ENCODE measurements around the gene FBLN2. TPM values are rescaled to one million over a fixed set of nuclear protein-coding genes. Genes with fewer than 3 reads are reported as not detected.
"Not testable (repeated sequence)": the region's sequence is repeated elsewhere in the genome, so short reads cannot be mapped to it uniquely, and the experiment has no call there.

FBLN2 gene
- total RNA-seq, 1 donor from 2014 or later, result 5.3 TPM

DNA sequence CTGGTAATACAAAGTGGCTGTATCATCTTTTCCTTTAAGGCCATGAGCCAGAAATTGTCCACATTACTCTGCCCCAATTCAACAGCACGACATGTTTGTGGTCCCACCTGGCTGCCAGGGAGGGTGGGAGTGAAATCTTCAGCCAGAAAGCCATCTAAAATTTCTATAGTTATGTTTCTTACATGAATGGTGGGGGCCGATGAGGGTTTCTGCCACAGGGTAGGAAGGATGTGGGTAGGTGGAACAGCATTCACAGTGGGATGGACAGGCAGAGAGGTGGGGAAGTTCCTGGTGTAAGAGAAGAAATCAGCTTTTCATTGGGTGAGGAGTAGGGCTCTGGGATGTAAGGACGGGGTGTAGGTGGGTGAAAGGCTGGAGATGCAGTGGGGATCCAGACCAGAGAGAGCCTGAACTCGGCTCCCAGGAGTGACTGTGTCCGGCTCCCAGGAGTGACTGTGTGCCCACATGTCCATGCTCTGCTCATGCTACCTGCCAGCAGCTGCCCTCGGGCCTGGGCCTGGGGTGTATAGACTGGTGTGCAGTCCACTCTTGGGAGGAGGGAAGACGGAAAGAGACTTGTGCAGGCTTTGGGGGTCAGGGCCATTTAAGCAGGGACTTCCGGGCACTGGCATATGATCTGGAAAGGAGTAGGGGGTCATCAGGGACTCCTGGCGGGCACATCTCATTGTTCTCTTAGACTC, 3.8 kb upstream of the FBLN2 start:
- FAIRE-seq (no peak), DNase-seq (ENCODE audit: low spot score in 2 of 2) (no peak)

DNA sequence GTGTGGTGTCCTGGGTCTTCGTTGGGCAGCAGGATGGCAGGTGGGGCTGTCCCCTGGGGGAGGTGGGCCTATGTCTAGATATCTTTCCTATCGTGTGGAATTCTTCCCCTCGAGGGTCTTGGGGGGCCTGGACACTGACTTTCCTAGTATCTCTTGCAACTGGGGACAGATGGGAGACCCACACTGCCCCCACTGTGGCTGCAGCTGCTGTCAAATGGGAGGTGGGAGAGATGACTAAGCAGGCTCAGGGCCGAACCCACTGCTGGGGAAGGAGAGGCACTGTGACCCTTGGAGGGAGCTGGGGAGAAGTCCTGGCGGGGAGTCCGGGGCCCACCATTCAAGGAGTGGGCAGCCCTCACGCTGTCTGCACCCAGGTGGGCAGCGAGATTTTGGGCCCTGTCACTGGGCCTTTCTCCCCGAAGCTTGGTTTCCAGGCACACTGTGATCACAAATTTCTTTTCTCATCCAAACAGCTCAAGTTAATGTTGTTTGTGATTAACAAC, 2.9 kb upstream of the FBLN2 start:
- FAIRE-seq (no peak), DNase-seq (ENCODE audit: low spot score in 2 of 2) (no peak)

DNA sequence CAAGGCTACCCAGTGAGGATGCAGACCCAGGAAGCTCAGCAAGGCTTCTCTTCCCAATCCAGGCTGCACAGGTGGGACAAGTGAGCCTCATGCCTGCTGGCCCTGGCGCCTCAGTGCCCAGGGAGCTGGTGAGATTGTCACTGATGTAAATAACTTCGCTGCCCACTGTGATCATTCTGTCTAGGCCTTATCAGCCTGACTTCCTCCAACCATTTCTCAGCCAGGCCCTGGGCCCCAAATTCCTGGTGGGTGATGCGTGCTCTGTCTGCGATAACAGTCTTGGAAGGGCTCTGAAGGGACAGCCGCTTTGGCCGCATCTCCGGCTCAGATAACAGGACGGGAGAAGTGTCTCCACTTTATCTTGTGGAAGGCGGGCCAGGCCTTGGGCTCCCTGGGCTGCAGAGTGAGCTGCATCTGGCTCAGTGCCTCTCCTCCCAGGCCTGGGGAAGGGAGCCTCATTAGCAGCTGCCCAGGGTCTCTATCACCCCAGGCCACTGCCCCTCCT, 2.2 kb upstream of the FBLN2 start:
- no peak for DNase-seq (ENCODE audit: low spot score in 2 of 2)
- FAIRE-seq, result no peak

DNA sequence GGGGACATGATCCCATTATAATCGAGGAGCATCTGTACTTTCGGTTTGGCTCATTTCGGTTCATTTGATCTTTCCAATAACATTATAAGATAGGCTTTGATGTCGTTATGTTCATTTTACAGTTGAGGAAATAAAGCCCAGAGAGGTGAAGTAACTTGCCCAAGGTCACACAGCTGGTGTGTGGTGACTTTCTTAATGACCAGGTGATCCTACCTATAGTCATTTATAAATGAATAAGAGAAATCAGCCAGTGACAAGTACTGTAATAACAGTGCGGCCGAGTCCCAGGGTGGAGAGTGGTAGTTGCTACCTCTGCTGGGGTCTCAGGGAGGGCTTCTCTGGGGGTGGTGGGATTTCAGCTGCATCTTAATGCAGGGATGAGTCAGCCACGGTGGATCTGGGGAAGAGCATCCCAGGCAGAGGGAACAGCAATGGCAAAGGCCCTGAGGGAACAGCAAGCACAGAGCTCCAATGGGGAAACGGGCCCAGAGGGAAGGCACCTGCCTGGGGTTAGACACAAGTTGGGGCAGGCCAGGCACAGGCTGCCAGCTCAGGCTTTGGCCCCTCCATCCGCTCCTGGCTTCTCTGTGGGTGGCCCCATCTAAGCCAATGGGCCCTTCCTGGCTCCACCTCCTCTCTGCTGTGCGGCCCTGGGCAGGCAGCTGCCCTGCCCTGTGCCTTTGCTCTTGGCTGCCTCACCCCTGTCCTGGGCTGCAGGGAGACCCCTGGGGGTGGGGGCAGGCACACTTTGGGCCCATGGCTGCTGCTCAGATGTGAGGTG, 1.1 kb upstream of the FBLN2 start:
- DNase-seq (ENCODE audit: low spot score in 2 of 2), result no peak

DNA sequence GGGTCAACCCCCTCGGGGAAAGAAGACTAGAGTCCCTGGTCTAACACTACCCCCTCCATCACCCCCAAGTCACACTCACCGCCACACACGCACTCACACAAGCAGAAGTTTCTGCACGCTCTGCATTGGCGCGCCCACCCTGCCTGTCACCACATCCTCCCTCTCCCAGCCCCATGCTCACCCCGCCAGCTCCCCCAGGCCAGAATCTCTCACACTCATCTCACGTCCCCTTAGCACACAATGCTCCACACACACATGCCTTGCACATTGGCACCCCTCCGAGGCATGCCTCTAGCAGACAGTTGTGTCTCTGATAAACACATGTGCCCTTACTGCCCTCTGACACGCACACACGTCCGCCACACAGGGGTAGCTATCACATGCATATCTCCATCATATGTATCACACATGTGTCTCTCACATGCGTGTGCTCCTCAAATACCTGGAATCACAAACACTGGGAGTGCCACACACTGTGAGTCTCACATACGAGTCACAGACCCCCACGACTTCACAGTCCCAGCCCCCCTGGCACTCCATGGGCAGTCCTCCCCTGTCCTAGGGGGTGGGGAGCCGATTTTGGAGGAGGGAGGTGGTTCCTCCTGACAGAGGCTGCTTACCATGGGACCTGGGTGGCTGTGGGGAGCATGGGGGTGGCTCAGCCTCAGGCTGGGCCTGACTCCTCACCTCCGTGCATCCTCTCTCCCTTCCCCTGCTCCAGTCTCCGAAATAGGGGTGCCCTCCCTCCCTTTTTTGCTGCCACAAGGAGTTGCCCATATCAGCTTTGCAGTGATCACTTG, 898 bp downstream of the FBLN2 start:
- FAIRE-seq (no peak), DNase-seq (ENCODE audit: low spot score in 2 of 2) (no peak)

More for the DNA sequence above, 1.1 kb upstream of the FBLN2 start:
- no peak for FAIRE-seq

DNA sequence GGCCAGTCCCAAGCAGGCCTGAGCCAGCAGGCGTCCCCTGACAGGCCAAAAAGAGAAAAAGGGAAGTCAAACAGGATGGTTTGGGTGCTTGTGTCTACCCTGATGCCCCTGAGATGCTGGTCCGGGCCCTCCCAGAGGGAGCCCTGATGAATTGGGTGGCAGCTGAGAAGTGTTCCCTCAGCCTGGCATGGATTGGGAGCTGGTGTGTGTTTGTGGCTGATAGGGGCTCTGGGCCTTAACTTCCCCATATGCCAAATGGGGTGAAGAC, 1.4 kb downstream of the FBLN2 start:
- FAIRE-seq (no peak), DNase-seq (ENCODE audit: low spot score in 2 of 2) (no peak)

DNA sequence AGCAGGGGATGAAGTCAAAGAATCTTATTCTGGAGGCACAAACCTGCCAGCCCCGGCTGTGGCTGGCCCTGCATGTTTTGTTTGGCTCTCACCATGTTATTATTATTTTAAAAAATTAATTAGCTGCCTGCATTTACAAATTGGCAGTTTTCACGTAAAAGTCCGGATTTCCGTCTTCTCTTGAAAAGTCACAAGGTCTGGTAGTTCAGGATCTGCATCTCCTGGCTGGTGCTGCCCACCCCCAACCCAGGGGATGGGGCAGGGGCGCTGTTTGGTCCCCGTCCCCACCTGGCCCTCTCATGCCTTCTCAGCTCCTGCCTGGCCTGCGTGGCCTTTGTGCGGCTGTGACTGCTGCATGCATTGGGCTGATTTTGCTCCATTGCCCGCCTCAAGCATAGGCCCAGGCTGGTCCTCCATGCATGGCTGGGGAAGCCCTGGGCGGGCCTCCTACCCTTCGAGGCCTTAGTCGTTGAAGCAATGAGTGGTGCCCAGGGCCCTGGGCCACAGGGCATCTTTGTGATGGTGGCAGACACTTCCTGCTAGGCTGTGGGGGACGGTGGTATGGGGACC, 2.0 kb downstream of the FBLN2 start:
- DNase-seq (ENCODE audit: low spot score in 2 of 2) (no peak), FAIRE-seq (no peak)

DNA sequence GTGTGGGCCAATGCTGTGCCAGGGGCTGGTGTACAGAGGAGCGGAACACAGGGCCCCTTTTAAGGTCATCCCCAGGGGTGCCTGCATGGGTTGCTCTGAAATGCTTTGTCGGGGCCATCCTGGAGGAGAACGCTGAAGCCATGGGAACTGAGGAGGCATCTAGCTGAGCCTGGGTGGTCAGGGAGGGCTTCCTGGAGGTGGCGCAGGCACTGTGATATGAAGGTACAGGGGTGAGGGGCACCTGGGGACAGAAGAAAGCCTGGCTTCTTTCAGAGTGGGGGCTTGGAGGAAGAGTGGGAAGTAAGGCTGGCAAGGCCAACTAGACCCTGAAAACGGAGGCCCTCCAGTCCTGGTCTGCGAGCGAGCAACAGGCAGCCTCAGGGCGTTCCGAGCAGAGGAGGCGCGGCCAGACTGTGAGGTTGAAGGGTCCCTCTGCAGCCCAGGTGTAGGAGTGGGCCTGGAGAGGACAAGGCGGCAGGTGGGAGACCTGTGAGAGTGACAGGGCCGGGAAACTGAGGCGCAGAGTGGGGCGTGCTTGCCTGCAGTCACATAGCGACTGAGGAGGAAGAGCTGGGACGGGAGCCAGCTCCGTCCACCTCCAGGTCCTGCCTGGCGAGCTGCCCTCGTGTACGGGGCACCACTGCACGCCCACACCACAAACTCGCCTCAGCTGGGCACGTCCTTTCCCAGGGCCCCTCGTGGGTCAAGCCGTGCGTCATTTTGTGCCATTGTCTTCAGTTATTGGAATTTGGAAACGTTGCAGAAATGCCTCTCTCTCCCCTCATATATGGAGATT, 4.1 kb downstream of the FBLN2 start:
- no peak for DNase-seq (ENCODE audit: low spot score in 2 of 2)
- FAIRE-seq, result no peak

DNA sequence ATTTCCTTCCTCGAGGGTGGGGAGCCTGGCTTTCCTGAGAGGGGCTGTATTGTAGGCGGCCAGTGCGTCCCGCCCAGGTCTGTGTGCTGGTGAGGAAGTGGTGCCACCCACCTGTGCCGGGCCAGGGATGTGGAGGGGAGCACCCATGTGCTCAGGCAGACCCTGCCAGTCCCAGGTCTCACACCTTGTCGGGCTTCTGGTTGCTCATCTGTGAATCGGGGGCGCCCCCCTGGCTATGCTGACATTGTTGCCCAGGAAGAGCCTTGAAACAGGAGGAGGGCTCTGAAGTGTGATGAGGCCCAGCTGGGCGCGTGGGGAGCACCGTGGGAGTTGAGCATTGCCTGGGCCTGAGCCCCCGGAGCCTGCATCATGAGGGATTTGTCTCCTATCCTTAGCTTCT, 4.8 kb downstream of the FBLN2 start:
- DNase-seq (ENCODE audit: low spot score in 2 of 2), result no peak
- no peak for FAIRE-seq

DNA sequence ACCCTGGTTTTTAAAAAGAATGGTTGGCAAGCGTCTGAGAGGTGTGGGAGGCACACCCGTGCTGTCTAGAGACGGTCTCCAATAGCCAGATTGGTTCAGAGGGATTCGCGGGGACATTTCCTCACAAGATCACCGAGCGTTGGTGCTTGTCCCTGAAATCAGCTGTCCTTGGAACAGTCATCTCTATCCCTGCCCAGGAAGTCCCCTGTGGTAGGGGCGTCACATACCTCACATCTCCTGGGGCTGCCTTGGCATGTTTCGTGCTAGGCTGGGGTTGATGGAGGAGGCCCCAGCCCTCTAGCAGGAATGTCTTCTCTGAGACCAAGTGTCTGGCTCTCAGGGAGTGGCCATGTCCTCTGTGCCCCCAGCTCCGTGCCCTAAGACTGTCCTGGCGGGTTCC, 6.8 kb downstream of the FBLN2 start:
- FAIRE-seq (no peak), DNase-seq (ENCODE audit: low spot score in 2 of 2) (no peak)

DNA sequence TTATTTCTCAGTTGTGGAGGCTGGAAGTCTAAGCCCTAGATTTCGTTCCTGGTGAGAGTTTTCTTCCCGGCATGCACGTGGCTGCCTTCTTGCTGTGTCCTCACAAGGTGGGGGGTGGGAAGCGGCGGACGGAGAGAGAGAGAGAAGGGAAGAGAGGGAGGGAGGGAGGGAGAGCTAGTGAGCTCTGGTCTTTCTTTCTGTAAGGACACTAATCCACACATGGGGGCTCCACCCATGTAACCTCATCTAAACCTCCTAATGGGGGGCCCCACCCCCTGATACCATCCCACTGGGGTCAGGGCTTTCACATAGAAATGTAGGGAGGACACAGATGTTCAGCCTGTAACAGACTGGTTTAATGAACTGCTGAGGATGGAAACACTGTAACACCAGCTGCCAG, 7.3 kb downstream of the FBLN2 start:
- FAIRE-seq, result no peak
- DNase-seq (ENCODE audit: low spot score in 2 of 2), result no peak

DNA sequence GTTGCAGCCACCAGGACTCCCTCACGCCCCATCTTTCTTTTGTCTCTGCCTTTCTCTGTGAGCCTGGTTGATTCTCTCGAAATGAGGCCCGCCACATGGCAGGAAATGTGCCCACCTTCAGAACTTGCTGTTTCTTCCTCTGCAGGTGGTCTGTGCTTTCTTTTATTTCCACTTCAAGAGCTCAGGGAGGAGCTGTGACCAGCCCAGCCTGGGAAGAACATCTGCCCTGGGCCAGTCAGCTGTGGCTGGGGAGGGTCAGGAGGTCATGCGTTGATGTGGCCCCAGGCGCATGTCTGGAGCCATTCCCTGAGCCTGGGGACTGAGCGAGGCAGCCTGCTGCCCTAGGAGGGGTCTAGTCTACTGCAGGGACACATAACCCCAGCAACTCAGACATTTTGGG, 8.0 kb downstream of the FBLN2 start:
- DNase-seq (ENCODE audit: low spot score in 2 of 2), result no peak
- no peak for FAIRE-seq

DNA sequence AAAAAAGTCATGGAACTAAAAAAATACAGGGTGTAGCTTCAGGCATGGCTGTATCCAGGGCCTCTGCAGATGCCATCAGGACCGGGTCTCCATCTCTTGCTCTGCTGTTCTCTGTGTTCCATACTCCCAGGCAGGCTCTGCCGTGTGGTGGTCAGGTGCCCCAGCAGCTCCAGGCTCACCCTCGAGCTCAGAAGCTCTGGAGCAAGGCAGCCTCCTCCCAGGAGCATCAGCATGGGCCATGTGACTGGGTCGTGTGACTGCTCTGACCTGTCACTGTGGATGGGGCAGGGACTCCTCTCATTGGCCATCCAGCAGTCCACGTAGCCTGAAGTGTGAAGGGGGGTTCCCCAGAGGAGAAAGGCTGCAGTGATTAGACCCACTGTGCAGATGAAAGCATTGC, 8.5 kb downstream of the FBLN2 start:
- DNase-seq (ENCODE audit: low spot score in 2 of 2) (no peak), FAIRE-seq (no peak)

DNA sequence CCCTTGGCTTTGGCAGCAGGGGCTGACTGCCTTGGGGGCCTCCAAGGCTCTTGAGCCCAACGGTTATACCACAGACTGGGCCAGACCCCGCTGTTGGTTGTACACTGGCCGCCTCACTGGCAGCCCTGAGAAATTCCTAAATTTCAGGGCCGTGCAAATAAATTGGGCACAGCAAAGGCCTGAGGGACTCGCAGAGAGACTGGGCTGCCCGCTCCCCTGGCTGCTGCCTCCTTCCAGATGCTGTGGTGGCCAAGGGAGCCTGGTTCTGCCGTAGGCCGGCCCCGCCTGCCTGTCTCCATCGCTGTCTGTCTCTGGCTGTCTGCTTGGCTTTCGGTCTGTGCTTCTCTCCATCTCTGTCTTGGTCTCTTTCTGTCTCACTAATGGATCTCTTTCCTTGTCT, 9.0 kb downstream of the FBLN2 start:
- FAIRE-seq (no peak), DNase-seq (ENCODE audit: low spot score in 2 of 2) (no peak)

DNA sequence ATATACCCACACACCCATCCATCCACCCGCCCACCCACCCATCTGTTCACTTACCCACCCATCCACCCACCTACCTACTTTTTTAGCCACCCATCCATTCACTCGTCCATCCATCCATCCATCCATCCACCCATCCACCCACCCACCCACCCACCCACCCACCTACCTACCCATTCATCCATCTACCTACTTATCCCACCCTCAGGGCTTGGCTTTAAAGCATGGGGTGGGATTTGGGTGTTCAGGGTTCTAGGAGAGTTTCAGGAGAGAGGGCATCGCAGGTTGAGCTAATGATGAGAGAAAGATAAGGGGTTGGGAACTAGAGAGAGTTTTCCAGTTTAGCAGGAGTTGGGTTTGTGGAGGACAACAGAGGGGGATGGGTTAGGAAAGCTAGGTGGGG, 9.7 kb downstream of the FBLN2 start:
- no peak for DNase-seq (ENCODE audit: low spot score in 2 of 2)
- no peak for FAIRE-seq

DNA sequence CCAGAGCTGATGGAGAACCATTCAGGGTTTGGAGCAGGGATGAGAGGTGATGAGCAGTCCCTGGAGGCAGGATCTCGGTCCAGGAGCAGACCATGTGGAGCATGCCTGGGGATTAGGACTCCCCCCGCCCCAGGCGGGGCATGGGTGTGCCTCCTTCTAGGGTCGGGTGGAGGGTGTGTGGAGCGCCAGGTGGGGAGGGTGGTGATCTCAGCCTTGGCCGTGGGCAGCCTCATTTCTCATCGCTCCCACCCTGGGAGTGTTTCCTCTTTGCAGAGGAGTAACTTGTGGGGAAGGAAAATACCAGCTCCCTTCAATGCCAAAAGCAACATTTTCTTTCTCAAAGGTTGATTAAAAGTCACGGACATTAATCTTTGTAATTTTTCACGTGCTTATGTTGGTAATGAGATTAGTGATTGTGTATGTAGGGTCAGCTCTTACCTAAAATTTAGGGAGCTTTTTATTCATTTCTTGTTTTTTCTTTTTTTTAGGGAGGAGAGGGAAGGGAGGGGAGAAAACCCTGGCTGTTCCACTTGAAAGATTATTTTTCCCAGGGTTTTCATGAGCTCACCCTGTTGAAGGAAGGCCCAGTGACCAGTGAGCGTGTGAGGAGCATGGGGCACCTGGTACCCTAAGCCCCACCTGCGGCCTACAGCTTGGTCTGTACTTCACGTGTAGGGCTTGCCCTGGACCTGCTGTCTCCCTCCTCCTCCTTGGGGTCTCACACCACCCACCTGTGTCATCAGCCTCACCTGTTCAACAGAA, 11.0 kb downstream of the FBLN2 start:
- FAIRE-seq (no peak), DNase-seq (ENCODE audit: low spot score in 2 of 2) (no peak)

DNA sequence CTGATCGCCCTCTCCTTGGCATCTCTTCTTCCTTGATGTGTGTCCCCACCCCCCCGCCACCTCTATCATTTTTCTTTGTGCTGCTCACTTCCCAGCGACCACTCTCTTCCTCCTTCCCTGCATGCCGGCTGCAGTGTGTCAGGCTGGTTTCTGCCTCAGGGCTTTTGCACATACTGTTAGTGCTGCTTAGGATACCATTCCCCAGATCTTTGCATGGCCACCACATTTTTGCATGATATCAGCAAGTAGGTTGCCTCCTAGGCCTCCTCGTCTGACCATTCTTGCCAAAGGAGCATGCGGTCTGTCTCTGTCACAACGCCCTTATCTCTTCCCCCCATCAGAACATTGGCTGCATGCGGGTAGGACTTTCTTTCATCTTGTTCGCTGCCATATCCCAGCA, 12.5 kb downstream of the FBLN2 start:
- FAIRE-seq (no peak), DNase-seq (ENCODE audit: low spot score in 2 of 2) (no peak)

DNA sequence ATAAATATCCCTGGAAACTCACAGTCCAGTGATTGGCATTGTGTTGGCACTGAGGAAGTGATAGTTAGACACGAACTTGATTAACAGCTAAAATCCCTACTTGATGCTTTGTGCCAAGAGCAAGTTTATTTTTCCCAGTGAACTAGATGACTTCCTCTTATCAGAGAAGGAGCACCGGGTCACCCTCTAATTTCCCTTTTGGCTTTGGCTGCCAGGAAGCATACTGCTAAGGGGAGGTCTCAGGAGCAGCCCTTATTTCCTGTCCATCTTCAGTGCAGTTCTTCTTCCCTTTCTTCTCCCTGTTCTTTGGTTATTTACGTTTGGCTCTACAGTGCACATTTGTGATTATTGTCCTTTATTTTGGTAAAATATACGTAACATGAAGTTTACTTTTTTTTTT, 13.0 kb downstream of the FBLN2 start:
- no peak for DNase-seq (ENCODE audit: low spot score in 2 of 2)
- FAIRE-seq, result no peak

DNA sequence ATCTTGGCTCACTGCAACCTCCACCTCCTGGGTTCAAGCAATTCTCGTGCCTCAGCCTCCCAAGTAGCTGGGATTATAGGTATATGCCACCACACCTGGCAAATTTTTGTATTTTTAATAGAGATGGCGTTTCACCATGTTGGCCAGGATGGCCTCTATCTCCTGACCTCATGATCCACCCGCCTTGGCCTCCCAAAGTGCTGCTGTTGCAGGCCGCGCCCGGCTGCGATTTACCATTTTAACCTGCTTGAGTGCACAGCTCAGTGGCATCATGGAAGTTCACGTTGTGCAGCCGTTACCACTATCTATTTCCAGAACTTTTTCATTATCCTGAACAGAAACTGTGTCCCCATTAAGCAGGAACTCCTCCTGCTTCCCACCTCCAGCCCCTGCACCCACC, 13.5 kb downstream of the FBLN2 start:
- FAIRE-seq; DNase-seq (ENCODE audit: low spot score in 2 of 2): not testable (repeated sequence)

All from frontal cortex (tissue), 4 donors.